Smooth muscle cell (in vitro differentiated cells): ENCODE measurements around the gene CERK. TPM values are rescaled to one million over a fixed set of nuclear protein-coding genes. Genes with fewer than 3 reads are reported as not detected.

Source experiments
- DNase-seq: peaks from one replicate; lab custom pipeline; 2025; ENCODE audit not compliant: unreplicated experiment; lab: John Stamatoyannopoulos, UW
- H2AFZ ChIP-seq: fragments of 200-600 bp; sonication (generic); 2 replicates; pipeline ENCODE4 v1.6.0; 2016; ENCODE audit warnings: antibody characterized with exemption, low read depth, mild to moderate bottlenecking
- H3F3A ChIP-seq: fragments of 200-600 bp; sonication (generic); 2 replicates; pipeline ENCODE4 v1.6.0; 2017; ENCODE audit warnings: antibody characterized with exemption, low read depth
- H3K27ac ChIP-seq: fragments of 200-600 bp; sonication (generic); 2 replicates; pipeline ENCODE4 v1.5.1; 2016; ENCODE audit warnings: low read depth, mild to moderate bottlenecking
- H3K27me3 ChIP-seq: fragments of 200-600 bp; sonication (generic); 2 replicates; pipeline ENCODE4 v1.6.1; 2016; ENCODE audit warnings: low read depth, mild to moderate bottlenecking
- H3K36me3 ChIP-seq: fragments of 200-600 bp; sonication (generic); 2 replicates; pipeline ENCODE4 v1.5.1; 2016; ENCODE audit warnings: low read depth
- H3K4me1 ChIP-seq: fragments of 200-600 bp; sonication (generic); 2 replicates; pipeline ENCODE4 v1.5.1; 2016; ENCODE audit warnings: low read depth
- H3K4me2 ChIP-seq: fragments of 200-600 bp; sonication (generic); 2 replicates; pipeline ENCODE4 v1.6.0; 2016; ENCODE audit warnings: mild to moderate bottlenecking
- H3K4me3 ChIP-seq: fragments of 200-600 bp; sonication (generic); 2 replicates; pipeline ENCODE4 v1.5.1; 2016; ENCODE audit warnings: mild to moderate bottlenecking
- H3K79me2 ChIP-seq: fragments of 200-600 bp; sonication (generic); 2 replicates; pipeline ENCODE4 v1.6.0; 2016; ENCODE audit warnings: low read depth, mild to moderate bottlenecking
- H3K9ac ChIP-seq: fragments of 200-600 bp; sonication (generic); 2 replicates; pipeline ENCODE4 v1.6.0; 2016; ENCODE audit warnings: low read depth
- H3K9me3 ChIP-seq: fragments of 200-600 bp; sonication (generic); replicated peaks from 2 replicates; pipeline ENCODE4 v1.5.1; 2016; ENCODE audit warnings: low read depth
- H4K20me1 ChIP-seq: fragments of 200-600 bp; sonication (generic); 2 replicates; pipeline ENCODE4 v1.6.0; 2016; ENCODE audit warnings: low read depth
- WGBS: methylation state at CpG from one replicate; pipeline ENCODE4 v1.1.7; 2016; ENCODE audit warnings: low lambda C conversion rate; 5-methylcytosine and 5-hydroxymethylcytosine counted together
- polyA plus RNA-seq: library from polyadenylated mRNA; unstranded; fragments of >200 nt; fragmentation: Nextera tagmentation; extraction: Ambion mirVana; gene quantifications from 2 replicates; pipeline ENCODE4 v1.2.1, GENCODE V29; 2016
- total RNA-seq: library from RNA; depleted of rRNA; stranded (reverse); fragments of >200 nt; gene quantifications from 2 replicates; pipeline ENCODE4 v1.2.3, GENCODE V29; 2014
- TF ChIP-seq, protein P1 (sequence below): fragments of 200-600 bp; sonication (generic); IDR thresholded peaks from 2 replicates; pipeline ENCODE4 v1.5.1; 2017; ENCODE audit warnings: borderline replicate concordance, mild to moderate bottlenecking, antibody characterized with exemption; ENCODE audit not compliant: insufficient read depth, poor library complexity, severe bottlenecking

Gene CERK
- total and polyA plus RNA-seq, 2 experiments from 2014 or later, result 25.4 to 25.6 TPM

DNA sequence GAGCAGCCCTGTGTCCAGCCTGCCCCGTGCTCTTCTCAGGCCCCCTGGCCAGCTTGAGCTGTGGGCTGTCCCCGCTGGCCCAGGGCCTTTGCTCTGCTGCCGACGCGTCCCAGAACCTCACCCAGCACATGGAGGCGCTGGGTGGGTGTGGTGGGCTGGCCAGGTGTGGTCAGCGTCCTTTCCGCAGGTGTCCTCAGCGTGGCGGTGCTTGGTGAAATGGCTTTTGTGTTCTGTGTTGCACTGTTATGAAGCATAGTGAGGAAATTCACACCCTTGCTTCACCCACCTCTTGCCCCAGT lies 80.4 kb downstream of the CERK start:
- Histone ChIP-seq H3F3A (no peaks in the 10 kb centered on the region), H2AFZ (no peak overlapping the region), H3K9ac (no peak overlapping the region), H4K20me1 (peaks cover 37% of the 10 kb centered on the region), H3K4me2 (no peak overlapping the region), H3K27ac (no peak overlapping the region), H3K4me3 (no peak overlapping the region), H3K9me3 (no peaks in the 10 kb centered on the region), H3K4me1 (no peaks in the 10 kb centered on the region), H3K27me3 (no peaks in the 10 kb centered on the region), H3K79me2 (no peaks in the 10 kb centered on the region), H3K36me3 (no peaks in the 10 kb centered on the region)
- WGBS, result 98% methylated on average over 10 of the region's 10 CpGs
- TF ChIP-seq, protein P1, sequence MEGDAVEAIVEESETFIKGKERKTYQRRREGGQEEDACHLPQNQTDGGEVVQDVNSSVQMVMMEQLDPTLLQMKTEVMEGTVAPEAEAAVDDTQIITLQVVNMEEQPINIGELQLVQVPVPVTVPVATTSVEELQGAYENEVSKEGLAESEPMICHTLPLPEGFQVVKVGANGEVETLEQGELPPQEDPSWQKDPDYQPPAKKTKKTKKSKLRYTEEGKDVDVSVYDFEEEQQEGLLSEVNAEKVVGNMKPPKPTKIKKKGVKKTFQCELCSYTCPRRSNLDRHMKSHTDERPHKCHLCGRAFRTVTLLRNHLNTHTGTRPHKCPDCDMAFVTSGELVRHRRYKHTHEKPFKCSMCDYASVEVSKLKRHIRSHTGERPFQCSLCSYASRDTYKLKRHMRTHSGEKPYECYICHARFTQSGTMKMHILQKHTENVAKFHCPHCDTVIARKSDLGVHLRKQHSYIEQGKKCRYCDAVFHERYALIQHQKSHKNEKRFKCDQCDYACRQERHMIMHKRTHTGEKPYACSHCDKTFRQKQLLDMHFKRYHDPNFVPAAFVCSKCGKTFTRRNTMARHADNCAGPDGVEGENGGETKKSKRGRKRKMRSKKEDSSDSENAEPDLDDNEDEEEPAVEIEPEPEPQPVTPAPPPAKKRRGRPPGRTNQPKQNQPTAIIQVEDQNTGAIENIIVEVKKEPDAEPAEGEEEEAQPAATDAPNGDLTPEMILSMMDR, result no peak
- no peak for DNase-seq

DNA sequence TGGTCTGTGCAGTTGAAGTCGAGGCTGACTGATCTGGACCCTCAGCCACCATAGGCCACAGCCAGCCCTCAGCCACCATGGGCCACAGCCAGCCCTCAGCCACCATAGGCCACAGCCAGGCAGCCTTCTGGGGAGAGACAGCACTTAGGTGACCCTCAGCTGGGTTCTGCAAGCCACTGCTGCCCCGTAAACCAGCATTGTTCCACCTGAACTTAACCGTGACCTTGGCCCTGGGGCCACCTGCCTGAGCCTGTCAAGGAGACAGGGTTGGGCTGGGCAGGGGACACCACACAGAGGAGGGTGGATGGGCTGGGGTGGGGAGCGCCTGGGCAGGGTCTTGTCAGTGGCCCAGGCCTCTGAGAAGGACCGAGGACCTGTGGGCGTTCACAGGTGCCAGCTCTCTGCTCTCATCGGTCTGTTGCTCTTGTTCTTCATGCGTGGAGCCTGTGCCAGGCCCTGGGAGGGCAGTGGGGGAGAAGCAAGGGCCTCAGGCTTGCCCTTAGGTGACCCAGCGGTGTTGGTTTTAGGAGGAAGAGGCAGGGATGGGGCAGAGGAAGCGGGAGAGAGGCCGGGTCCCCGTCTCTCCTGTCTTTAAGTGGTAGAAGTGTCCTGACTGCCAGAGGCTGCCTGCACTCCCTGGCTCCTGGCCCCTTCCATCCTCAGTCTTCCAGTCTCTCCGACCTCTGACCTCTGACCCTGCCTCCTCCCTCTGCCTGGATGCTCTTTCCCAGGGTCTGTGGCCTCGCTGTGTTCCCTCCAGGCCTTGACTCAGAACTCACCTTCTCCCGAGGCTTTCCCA lies 81.0 kb downstream of the CERK start:
- Histone ChIP-seq H3K79me2 (no peaks in the 10 kb centered on the region), H2AFZ (no peak overlapping the region), H3F3A (no peaks in the 10 kb centered on the region), H3K27ac (no peak overlapping the region), H3K9ac (no peak overlapping the region), H4K20me1 (peaks cover 37% of the 10 kb centered on the region), H3K36me3 (no peaks in the 10 kb centered on the region), H3K4me3 (no peak overlapping the region), H3K9me3 (no peaks in the 10 kb centered on the region), H3K4me1 (no peaks in the 10 kb centered on the region), H3K27me3 (no peaks in the 10 kb centered on the region), H3K4me2 (no peak overlapping the region)
- 97% methylated on average over 15 of the region's 15 CpGs for WGBS
- TF ChIP-seq, protein P1, result no peak
- no peak for DNase-seq

DNA sequence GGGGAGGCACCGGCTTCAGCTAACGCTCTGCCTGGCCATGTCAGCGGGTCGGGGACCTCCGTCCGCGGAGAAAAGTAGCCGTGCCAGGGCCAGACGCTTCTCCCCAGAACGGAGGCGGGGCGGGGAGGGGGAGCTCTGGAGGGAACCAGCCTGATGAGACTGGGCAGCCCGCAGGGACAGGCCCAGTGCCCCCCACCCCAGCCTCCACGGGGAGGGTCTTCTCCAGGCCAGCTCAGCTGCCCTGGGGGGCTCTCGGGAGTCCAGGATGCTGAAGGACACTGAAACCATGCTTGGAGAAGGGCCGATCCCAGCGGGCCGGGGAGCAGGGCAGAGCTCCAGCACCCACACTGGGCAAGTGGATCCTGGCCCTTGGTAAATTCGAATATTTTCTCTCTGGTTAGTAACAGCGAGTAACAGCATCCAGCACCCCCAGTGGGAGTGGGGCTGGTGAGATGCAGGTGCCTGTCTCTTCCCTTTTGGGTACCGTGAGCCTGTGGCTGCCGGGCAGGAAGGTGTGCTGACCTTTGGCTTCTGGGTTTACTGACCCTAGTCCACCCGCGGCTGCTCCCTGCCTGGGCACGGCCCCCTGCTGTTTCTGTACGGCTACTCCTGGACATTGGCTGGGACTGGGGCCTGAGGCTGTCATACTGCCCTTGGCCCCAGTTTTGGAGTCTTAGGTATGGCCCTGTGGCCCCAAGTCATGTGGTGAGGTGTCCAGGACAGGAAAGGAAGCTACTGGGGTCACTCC lies 82.0 kb downstream of the CERK start:
- Histone ChIP-seq H3K4me1 (no peaks in the 10 kb centered on the region), H4K20me1 (peaks cover 34% of the 10 kb centered on the region), H3K9me3 (no peaks in the 10 kb centered on the region), H3K36me3 (no peaks in the 10 kb centered on the region), H3F3A (no peaks in the 10 kb centered on the region), H3K27me3 (no peaks in the 10 kb centered on the region), H3K79me2 (no peaks in the 10 kb centered on the region), H3K4me3 (no peak overlapping the region), H3K4me2 (no peak overlapping the region), H3K9ac (no peak overlapping the region), H3K27ac (no peak overlapping the region), H2AFZ (no peak overlapping the region)
- 93% methylated on average over 26 of the region's 26 CpGs for WGBS
- TF ChIP-seq, protein P1, result no peak
- no peak for DNase-seq
